ENCODE measurements around the gene RBM19. TPM values are rescaled to one million over a fixed set of nuclear protein-coding genes. Genes with fewer than 3 reads are reported as not detected.
"Not testable (repeated sequence)": the region's sequence is repeated elsewhere in the genome, so short reads cannot be mapped to it uniquely, and the experiment has no call there.

The RBM19 gene
- 30.4 TPM for total RNA-seq
- long read RNA-seq, full-length matches to known transcripts: 12 of 47 reads
- long read RNA-seq, partial matches to known transcripts: 16 of 47 reads
- long read RNA-seq, other reads (novel, unspliced or antisense): 19 of 47 reads

- peak; percentile 99 for DNase-seq (ENCODE audit: low spot score)
Measured at GRCh38 chr12:113965951-113966797, at the start of gene RBM19. Gene RBM19 (minus strand): TSS chr12:113966325. CDS start chr12:113966227, 98 bp downstream.

DNA sequence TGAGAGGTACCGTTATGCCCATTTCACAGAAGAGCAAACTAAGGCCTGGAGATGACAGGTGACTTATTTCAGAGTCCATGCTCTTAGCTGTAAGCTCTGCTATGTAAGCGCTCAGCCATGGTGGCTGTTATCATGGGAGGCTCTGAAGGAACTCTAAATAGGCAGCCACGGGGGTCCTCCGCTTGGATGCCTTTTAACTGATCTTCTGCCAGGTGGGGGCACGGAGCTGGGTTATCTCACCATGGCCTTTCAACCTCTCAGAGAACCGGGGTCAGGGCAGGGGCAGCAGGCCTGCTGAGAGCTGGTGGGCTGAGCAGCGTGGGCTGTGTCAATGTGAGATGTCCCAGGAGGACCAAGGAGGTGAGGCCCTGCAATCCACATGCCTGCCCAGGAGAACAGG, 49.7 kb upstream of the RBM19 start:
- no peak for DNase-seq (ENCODE audit: low spot score)

DNA sequence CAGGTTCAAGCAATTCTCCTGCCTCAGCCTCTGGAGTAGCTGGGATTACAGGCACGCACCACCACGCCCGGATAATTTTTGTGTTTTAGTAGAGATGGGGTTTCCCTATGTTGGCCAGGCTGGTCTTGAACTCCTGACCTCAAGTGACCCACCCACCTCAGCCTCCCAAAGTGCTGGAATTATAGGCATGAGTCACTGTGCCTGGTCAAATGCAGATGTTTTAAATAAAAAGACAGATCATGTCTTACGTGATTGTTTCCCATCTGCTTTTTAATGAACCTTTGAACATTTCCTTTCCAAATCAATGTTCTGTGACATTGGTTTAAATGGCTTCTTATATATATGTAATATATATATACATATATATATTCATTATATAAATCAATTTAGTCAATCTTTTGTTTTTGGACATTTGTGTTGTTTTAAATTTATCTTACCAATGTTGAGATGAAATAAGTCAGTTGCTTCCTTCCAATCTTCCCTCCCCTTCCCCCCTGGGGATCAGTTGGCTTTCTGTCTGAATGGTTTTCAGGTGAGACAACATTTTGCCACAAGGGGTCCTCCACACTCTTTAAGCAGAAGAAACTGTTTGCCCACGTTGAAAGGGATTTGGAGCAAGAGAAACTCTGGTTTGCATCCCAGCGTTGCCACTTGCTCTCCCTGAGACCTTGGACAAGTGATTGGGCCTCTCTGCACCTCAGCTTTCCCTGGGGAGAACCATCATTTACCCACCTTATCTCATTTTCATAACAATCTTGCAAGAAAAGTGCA, 47.6 kb upstream of the RBM19 start:
- no peak for DNase-seq (ENCODE audit: low spot score)

- no peak for DNase-seq (ENCODE audit: low spot score)
Measured at GRCh38 chr12:114012744-114013431, 46.8 kb upstream of the RBM19 start.

GRCh38 chr12:114011711-114012110, 45.6 kb upstream of the RBM19 start:
- no peak for DNase-seq (ENCODE audit: low spot score)

- DNase-seq (ENCODE audit: low spot score): no peak
Measured at GRCh38 chr12:114006482-114007425, 40.6 kb upstream of the RBM19 start.

DNA sequence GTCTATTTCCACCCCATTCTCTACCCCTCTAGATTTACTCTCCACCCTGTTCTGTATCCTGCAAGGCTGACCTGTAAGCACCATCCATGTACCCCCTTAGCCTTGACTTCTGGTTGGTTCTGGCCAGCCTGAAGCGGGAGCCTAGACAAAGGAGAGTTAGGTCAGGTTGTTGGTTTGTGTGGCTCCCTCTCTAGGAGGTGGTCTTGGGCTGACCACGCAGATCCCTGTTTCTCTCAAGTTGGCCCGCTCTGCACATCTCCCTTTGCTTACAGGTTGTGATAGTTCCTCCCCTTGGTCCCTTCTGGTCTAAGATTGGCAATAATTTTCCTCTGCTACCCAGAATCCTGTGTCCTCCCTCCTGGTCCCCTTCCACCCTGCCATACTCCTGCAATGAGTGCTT, 38.3 kb upstream of the RBM19 start:
- DNase-seq (ENCODE audit: low spot score): no peak

GRCh38 chr12:114003286-114003685, 37.2 kb upstream of the RBM19 start:
- no peak for DNase-seq (ENCODE audit: low spot score)

- no peak for DNase-seq (ENCODE audit: low spot score)
Measured at GRCh38 chr12:114001511-114002340, 35.6 kb upstream of the RBM19 start.

DNA sequence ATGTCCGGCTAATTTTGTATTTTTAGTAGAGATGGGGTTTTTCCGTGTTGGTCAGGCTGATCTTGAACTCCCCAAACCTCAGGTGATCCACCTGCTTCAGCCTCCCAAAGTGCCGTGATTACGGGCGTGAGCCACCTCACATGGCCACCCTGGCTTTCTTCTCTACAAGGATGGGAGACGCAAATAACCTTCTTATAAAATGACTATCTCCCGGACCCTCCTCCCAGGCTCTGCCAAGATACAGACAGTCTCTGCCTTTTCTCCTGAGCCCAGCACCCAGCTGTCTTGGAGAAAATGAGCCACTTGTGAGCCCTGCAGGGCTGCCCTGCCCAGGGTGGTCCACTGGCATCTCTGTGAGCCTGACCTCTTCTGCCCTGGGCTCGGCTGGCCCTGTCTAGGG, 34.7 kb upstream of the RBM19 start:
- DNase-seq (ENCODE audit: low spot score): no peak

GRCh38 chr12:114000261-114000660, 34.1 kb upstream of the RBM19 start:
- DNase-seq (ENCODE audit: low spot score): not testable (repeated sequence)

DNA sequence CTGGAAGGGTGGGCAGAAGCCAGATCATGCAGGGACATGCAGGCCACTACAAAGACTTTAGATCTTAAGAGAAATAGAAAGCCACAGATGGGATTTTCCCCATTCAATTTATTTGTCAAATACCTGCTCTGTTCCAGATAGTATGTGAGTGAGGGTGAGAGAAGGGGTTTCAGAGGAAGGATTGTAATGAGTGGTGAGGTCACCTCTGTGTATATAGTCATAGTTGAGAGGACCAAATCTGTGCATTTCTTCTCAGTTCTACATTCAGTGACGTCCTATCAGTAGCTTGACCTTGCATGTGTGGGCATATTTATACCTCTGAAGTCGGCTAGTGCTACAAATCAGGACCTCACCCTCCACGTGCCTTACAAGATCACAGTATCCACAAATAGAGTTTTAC, 31.2 kb upstream of the RBM19 start:
- no peak for DNase-seq (ENCODE audit: low spot score)

- DNase-seq (ENCODE audit: low spot score): no peak
Measured at GRCh38 chr12:113996026-113996425, 29.9 kb upstream of the RBM19 start.

DNA sequence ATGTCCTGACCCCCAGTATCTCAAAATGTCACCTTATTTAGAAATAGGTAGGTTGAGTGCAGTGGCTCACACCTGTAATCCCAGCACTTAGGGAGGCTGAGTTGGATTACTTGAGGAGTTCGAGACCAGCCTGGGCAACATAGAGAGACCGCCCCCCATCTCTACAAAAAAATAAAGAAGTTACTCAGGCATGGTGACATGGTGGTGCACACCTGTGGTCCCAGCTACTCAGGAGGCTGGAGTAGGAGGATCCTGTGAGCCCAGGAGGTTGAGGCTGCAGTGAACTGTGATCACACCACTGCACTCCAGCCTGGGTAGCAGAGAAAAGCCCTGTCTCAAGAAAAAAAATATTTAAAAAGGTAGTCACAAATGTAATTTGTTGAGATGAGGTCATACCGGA, 27.9 kb upstream of the RBM19 start:
- DNase-seq (ENCODE audit: low spot score): no peak

DNA sequence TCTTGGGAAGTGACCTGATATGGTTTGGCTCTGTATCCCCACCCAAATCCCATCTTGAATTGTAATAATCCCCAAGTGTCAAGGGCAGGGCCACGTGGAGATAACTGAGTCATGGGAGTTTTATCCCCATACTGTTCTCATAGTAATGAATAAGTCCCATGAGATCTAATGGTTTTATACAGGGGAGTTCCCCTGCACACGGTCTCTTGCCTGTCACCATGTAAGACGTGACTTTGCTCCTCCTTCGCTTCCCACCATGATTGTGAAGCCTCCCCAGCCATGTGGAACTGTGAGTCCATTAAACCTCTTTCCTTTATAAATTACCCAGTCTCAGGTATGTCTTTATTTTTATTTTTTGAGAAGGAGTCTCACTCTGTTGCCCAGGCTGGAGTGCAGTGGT, 26.6 kb upstream of the RBM19 start:
- not testable (repeated sequence) for DNase-seq (ENCODE audit: low spot score)

- DNase-seq (ENCODE audit: low spot score): no peak
Measured at GRCh38 chr12:113991224-113992044, 25.3 kb upstream of the RBM19 start.

DNA sequence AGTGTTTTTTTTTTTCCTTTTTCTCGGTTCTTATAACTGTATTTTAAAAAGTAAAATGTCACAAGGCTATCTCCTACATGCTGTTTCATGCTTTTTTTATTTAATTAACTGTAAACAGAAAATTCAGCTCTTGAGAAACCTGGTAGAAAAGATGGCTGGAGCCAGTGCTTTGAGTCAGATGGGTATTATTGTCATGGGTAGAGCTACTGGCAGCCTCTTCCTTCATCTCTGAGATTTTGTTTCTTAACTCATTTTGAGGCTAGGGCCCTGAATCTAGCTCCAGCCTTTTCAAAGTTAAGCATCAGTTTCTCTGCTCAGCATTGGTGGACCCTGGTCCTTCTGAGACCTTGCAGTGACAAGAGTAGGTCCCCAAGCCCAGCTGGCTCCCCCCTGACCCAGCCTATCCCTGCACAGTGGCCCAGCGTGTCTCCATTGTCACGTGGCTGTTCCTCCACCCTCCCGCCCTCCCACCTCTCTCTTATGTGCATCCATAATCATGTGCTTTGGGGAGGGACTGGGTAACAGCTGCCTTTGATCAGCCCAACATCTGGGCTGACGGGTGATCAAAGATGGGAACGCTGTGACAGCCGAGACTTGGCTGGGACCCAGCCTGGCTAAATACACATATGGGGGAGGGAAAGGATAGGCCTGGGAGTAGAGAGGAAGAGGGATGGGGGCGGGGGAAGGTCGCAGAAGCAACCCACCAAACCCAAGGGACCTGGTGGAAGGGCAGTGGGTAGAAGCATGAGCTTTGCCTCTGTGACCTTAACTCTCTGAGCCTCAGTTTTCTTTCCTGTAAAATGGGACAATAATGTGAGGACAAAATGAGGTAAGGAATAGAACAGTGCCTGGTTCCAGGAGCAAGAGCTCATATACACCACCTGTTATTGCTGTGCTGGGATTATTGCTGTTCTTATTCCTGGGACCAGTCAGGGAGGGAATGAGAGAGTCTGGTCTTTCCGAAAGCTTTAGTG, 24.4 kb upstream of the RBM19 start:
- no peak for DNase-seq (ENCODE audit: low spot score)
